Peyer's patch (tissue), 4 donors: Measurements from ENCODE around the gene KLHL40. TPM values are rescaled to one million over a fixed set of nuclear protein-coding genes. Genes with fewer than 3 reads are reported as not detected.

Source experiments
- DNase-seq, 3 donors: peaks; one replicate each; pipeline ENCODE4 v3.0.0-alpha.2; 2017 to 2019
- H3K27ac ChIP-seq, 4 donors: fragments of 200-600 bp; sonication (generic); one replicate each; pipeline ENCODE4 v1.5.1; 2016 to 2019
- H3K27me3 ChIP-seq, 2 donors: fragments of 200-600 bp; sonication (generic); one replicate each; pipeline ENCODE4 v1.5.1; 2019
- H3K36me3 ChIP-seq, 3 donors: fragments of 200-600 bp; sonication (generic); one replicate each; pipeline ENCODE4 v1.5.1; 2016 to 2019
- H3K4me1 ChIP-seq, 4 donors: fragments of 200-600 bp; sonication (generic); one replicate each; pipeline ENCODE4 v1.5.1; 2016 to 2019
- H3K4me3 ChIP-seq, 4 donors: fragments of 200-600 bp; sonication (generic); 1 replicate in 3 of 4; 2 replicates in 1 of 4; pipeline ENCODE4 v1.5.1; 2016 to 2019; ENCODE audit warnings: mild to moderate bottlenecking in 1 of 4
- H3K9me3 ChIP-seq, 4 donors: fragments of 200-600 bp; sonication (generic); one replicate each; pipeline ENCODE4 v1.5.1; 2016 to 2019; ENCODE audit warnings: mild to moderate bottlenecking in 1 of 4
- POLR2A ChIP-seq, 2 donors: fragments of 450-650 bp; IDR thresholded peaks; one replicate each; pipeline ENCODE4 v1.5.1; 2017; ENCODE audit warnings: antibody characterized with exemption in 2 of 2, mild to moderate bottlenecking in 2 of 2, moderate library complexity in 2 of 2
- total RNA-seq, 4 donors: library from RNA; depleted of rRNA; stranded (reverse); fragments of >200 nt; gene quantifications; one replicate each; pipeline ENCODE4 v1.1.0, GENCODE V29; 2016
- TF ChIP-seq, protein P1 (sequence below), 6 experiments: fragments of 450-650 bp in 4 of 6; fragments of 200-600 bp in 2 of 6; sonication (generic) in 1 of 6; IDR thresholded peaks; one replicate each; pipeline ENCODE4 v1.5.1; 2017 to 2019; ENCODE audit warnings: antibody characterized with exemption in 6 of 6, mild to moderate bottlenecking in 3 of 6, moderate library complexity in 1 of 6

The KLHL40 gene
- total RNA-seq, 4 donors from 2014 or later: not detected

GRCh38 chr3:42736531-42736930, 51.2 kb downstream of the KLHL40 start:
- no peaks in the 10 kb centered on the region for H3K27me3 ChIP-seq
- DNase-seq: no peak
- H3K36me3 ChIP-seq: no peaks in the 10 kb centered on the region
- H3K4me1 ChIP-seq: no peaks in the 10 kb centered on the region
- TF ChIP-seq, protein P1, sequence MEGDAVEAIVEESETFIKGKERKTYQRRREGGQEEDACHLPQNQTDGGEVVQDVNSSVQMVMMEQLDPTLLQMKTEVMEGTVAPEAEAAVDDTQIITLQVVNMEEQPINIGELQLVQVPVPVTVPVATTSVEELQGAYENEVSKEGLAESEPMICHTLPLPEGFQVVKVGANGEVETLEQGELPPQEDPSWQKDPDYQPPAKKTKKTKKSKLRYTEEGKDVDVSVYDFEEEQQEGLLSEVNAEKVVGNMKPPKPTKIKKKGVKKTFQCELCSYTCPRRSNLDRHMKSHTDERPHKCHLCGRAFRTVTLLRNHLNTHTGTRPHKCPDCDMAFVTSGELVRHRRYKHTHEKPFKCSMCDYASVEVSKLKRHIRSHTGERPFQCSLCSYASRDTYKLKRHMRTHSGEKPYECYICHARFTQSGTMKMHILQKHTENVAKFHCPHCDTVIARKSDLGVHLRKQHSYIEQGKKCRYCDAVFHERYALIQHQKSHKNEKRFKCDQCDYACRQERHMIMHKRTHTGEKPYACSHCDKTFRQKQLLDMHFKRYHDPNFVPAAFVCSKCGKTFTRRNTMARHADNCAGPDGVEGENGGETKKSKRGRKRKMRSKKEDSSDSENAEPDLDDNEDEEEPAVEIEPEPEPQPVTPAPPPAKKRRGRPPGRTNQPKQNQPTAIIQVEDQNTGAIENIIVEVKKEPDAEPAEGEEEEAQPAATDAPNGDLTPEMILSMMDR (IDR thresholded peaks at IDR 0.05): no peak
- no peak for TF ChIP-seq POLR2A (IDR thresholded peaks at IDR 0.05)
- H3K4me3 ChIP-seq: no peak overlapping the region
- H3K27ac ChIP-seq: no peak overlapping the region
- H3K9me3 ChIP-seq: no peaks in the 10 kb centered on the region

DNA sequence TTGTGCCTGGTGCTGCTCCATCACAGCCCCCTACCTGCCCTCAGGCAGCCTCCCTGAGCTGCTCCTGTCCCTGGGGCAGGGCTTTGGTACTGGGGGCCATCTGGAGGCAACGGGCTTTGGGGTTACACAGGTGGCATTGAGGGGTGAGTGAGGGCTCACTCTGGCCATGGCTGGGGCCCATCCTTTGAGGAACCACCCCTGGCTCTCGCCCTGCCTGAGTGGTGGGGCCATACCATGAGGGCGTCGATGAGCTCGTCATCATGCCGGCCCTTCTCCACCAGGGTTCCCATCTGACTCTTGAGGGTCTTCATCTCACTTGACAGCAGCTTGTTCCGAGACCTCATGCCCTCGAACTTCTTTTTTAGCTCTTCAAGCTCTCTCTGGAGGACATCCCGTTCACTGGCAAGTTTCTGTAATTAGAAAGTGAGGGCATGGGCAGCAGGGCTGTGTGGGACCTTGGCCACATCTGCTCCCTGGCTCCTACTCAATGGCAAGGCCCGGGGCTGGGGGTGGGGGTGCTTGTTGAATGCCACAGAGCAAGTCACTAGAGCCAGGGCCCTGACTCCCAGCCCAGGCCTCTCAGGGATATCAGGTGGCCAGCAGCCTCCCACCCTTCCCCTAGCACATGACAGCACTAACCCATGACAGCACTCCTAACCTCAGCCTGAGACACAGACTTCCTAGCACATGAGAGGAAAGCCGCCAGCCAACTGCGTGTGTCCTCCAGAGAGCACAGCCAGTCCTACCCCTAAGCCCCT, 54.2 kb downstream of the KLHL40 start:
- Histone ChIP-seq H3K9me3 (no peaks in the 10 kb centered on the region), H3K27me3 (no peaks in the 10 kb centered on the region), H3K4me3 (no peak overlapping the region), H3K4me1 (no peaks in the 10 kb centered on the region), H3K27ac (no peak overlapping the region), H3K36me3 (no peaks in the 10 kb centered on the region)
- TF ChIP-seq, protein P1 (IDR thresholded peaks at IDR 0.05): no peak
- no peak for TF ChIP-seq POLR2A (IDR thresholded peaks at IDR 0.05)
- no peak for DNase-seq

DNA sequence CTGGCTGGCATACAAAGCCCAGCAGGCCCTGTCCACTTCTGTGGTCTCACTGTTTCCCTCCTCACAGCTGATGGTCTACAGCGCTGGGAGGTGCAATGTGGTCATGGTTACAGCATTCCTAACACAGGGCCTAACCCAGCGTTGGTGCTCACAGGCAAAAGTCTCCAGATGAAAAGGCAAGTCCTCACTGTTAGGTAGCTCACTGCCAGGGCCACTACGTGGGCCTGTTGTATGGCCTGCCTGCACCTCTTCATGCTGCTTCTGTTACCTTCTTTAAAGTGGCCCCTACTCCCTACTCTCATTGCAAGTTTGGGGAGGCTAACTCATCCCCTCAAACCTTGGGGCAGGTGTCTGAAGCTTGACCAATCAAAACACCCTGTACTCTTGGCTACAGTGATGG, 56.5 kb downstream of the KLHL40 start:
- no peak for DNase-seq
- no peak for TF ChIP-seq POLR2A (IDR thresholded peaks at IDR 0.05)
- H3K4me3 ChIP-seq: no peak overlapping the region
- H3K36me3 ChIP-seq: no peaks in the 10 kb centered on the region
- no peaks in the 10 kb centered on the region for H3K27me3 ChIP-seq
- no peak overlapping the region for H3K27ac ChIP-seq
- peaks cover 0 to 13% (median 0%) of the 10 kb centered on the region in 4 donors for H3K4me1 ChIP-seq
- no peaks in the 10 kb centered on the region for H3K9me3 ChIP-seq

Other genes starting within 250 kb of the KLHL40 start
- 100 to 1,000 TPM in 3 of 4 donors, 10 to 100 TPM in 1; 52.8 to 320 (median 270) TPM for gene VIPR1, start 182.9 kb upstream of the KLHL40 start, total RNA-seq
- 10 to 100 TPM; 30.5 to 56.4 (median 38.7) TPM for gene SEC22C, start 103.6 kb upstream of the KLHL40 start, total RNA-seq
- 10 to 100 TPM; 15.6 to 25.6 (median 20.3) TPM for gene SS18L2, start 94.7 kb upstream of the KLHL40 start, total RNA-seq
- gene NKTR, start 84.9 kb upstream of the KLHL40 start, total RNA-seq: 100 to 1,000 TPM; 118 to 386 (median 187) TPM
- gene ZBTB47, start 31.8 kb upstream of the KLHL40 start, total RNA-seq: 10 to 100 TPM in 3 of 4 donors, 1 to 10 TPM in 1; 5.3 to 30.5 (median 14.7) TPM
- gene HHATL, start 17.3 kb downstream of the KLHL40 start, total RNA-seq: 1 to 10 TPM in 1 of 4 donors, not detected in 3; 3.4 TPM
- 1 to 10 TPM in 3 of 4 donors, not detected in 1; 1.4 to 6.8 (median 4.2) TPM for gene CCDC13, start 87.7 kb downstream of the KLHL40 start, total RNA-seq
- gene HIGD1A, start 119.0 kb downstream of the KLHL40 start, total RNA-seq: 100 to 1,000 TPM; 102 to 278 (median 204) TPM
- gene ACKR2, start 123.9 kb downstream of the KLHL40 start, total RNA-seq: 10 to 100 TPM in 1 of 4 donors, 1 to 10 TPM in 2, under 1 TPM in 1; 0.83 to 10.1 (median 3.7) TPM
- not detected for gene CYP8B1, start 190.3 kb downstream of the KLHL40 start, total RNA-seq
- 1 to 10 TPM; 1.2 to 8.9 (median 6.0) TPM for gene ZNF662, start 220.6 kb downstream of the KLHL40 start, total RNA-seq